Measurements from ENCODE around the gene TMEM254.
"Not testable (repeated sequence)": the region's sequence is repeated elsewhere in the genome, so short reads cannot be mapped to it uniquely, and the experiment has no call there.

The TMEM254 gene

GRCh38 chr10:80077869-80078447 is 507 bp upstream of the TMEM254 start:
- DNase-seq: no peak

GRCh38 chr10:80079312-80079719 is 851 bp downstream of the TMEM254 start:
- DNase-seq: no peak

GRCh38 chr10:80081026-80081425 is 2.6 kb downstream of the TMEM254 start:
- no peak for DNase-seq

GRCh38 chr10:80081801-80082750 is 3.6 kb downstream of the TMEM254 start:
- no peak for DNase-seq

- no peak for DNase-seq
Observed at GRCh38 chr10:80090121-80090520, 11.7 kb downstream of the TMEM254 start.

- DNase-seq: no peak
Observed at GRCh38 chr10:80094231-80094630, 15.8 kb downstream of the TMEM254 start.

- DNase-seq: not testable (repeated sequence)
Observed at GRCh38 chr10:80098272-80098671, 19.8 kb downstream of the TMEM254 start.

- DNase-seq: not testable (repeated sequence)
Observed at GRCh38 chr10:80099295-80099694, 20.8 kb downstream of the TMEM254 start.

GRCh38 chr10:80100116-80100515 is 21.7 kb downstream of the TMEM254 start:
- DNase-seq: no peak

GRCh38 chr10:80100861-80101695 is 22.6 kb downstream of the TMEM254 start:
- DNase-seq: no peak

GRCh38 chr10:80104066-80104926 is 25.8 kb downstream of the TMEM254 start:
- no peak for DNase-seq

GRCh38 chr10:80108576-80109239 is 30.2 kb downstream of the TMEM254 start:
- DNase-seq: no peak

GRCh38 chr10:80110986-80111385 is 32.5 kb downstream of the TMEM254 start:
- DNase-seq: no peak

- DNase-seq: no peak
Observed at GRCh38 chr10:80118669-80119068, 40.2 kb downstream of the TMEM254 start.

- DNase-seq: no peak
Observed at GRCh38 chr10:80122110-80122710, 43.7 kb downstream of the TMEM254 start.

GRCh38 chr10:80122746-80123145 is 44.3 kb downstream of the TMEM254 start:
- no peak for DNase-seq

GRCh38 chr10:80126876-80127275 is 48.4 kb downstream of the TMEM254 start:
- DNase-seq: no peak

GRCh38 chr10:80131499-80131901 is 53.0 kb downstream of the TMEM254 start:
- DNase-seq: no peak

- no peak for DNase-seq
Observed at GRCh38 chr10:80132299-80133139, 54.1 kb downstream of the TMEM254 start, which contains the start of gene PLAC9. Gene PLAC9, plus strand, starts transcription at chr10:80132730. Its CDS starts 33 bp downstream, at chr10:80132763.

GRCh38 chr10:80133206-80133605 is 54.7 kb downstream of the TMEM254 start:
- DNase-seq: no peak
